ENCODE results near the gene IL36A.

The IL36A gene

GRCh38 chr2:113050921-113051895, 45.9 kb downstream of the IL36A start:
- no peak for DNase-seq (ENCODE audit: low read depth in 2 of 2)

- DNase-seq (ENCODE audit: low read depth in 2 of 2): no peak
These were observed 47.2 kb downstream of the IL36A start, which contains the start of gene IL36B for GRCh38 chr2:113052396-113052917. TSS of gene IL36B (minus strand) at chr2:113052867.

- DNase-seq (ENCODE audit: low read depth in 2 of 2): no peak
These were observed 48.4 kb downstream of the IL36A start for GRCh38 chr2:113053666-113054065.

GRCh38 chr2:113054066-113054465, 48.8 kb downstream of the IL36A start:
- DNase-seq (ENCODE audit: low read depth in 2 of 2): no peak

GRCh38 chr2:113056521-113056920, 51.3 kb downstream of the IL36A start:
- no peak for DNase-seq (ENCODE audit: low read depth in 2 of 2)

GRCh38 chr2:113057117-113057516, 51.9 kb downstream of the IL36A start:
- no peak for DNase-seq (ENCODE audit: low read depth in 2 of 2)

Measured in fibroblast of skin of left quadriceps (primary cell).